HG03066 (cell line): ENCODE data around the gene HAPLN2.
"Not testable (repeated sequence)": the region's sequence is repeated elsewhere in the genome, so short reads cannot be mapped to it uniquely, and the experiment has no call there.

ENCODE experiments used
- ATAC-seq: cut with Tn5 transposase; IDR thresholded peaks from one replicate; pipeline ENCODE4 v1.9.1; 2021; ENCODE audit warnings: low read depth; ENCODE audit not compliant: unreplicated experiment

The HAPLN2 gene

GRCh38 chr1:156615946-156616345, 3.3 kb upstream of the HAPLN2 start:
- no peak for ATAC-seq

- ATAC-seq = no peak
These were observed 2.8 kb upstream of the HAPLN2 start for GRCh38 chr1:156616463-156616862.

DNA sequence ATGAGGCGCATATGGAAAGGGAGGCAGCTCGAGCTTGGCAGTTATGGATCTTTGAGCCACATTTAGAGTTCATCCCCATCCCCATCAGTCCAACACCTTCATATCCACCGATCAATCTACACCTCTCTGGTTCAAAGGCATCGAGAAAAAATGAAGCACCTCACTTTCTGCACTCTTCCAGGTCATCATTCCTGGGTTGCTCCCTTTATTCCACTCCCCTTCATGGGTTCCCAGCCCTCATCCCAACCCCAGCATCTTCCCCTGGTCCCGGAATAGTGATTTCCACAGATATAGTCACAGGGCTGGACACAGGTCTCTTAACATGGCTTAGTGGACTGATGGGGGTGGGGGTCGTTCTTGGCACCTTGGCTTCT, 354 bp downstream of the HAPLN2 start:
- no peak for ATAC-seq

GRCh38 chr1:156622581-156623297, 3.5 kb downstream of the HAPLN2 start:
- no peak for ATAC-seq

GRCh38 chr1:156623946-156624813, 5.0 kb downstream of the HAPLN2 start:
- ATAC-seq = no peak

- ATAC-seq = no peak
These were observed 5.7 kb downstream of the HAPLN2 start for GRCh38 chr1:156624814-156625435.

DNA sequence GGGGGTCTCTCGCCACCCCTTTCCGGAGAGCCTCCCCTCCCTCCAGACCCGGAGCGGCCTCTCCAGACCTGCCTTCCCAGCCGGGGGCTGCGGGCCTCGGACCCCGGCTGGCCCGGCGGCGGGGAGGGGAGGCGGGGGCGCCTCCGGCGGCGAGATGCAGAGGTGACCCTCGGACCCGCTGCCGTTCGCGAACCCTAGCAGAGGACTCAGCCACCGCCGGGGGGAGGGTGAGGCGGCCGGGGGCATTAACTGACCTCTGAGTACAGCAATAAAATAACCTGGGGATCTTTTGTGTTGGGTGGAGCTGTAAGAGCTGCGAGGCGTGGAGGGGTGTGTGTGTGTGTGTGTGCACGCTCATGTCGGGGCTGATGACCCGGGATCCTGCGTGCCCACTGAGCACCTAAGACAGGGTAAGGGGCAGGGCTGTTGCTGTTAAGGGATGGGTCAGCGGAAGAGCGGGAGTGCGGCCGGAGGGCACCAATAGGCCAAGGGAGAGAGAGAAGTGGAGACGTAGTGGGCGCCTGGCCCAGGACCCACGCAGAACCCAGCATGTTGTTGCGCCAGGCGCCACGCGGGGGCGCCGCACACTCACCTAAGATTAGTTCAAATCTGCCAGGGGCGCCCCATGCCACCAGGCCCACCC, 6.3 kb downstream of the HAPLN2 start:
- no peak for ATAC-seq

- ATAC-seq = no peak
These were observed 6.8 kb downstream of the HAPLN2 start for GRCh38 chr1:156626079-156626438.

DNA sequence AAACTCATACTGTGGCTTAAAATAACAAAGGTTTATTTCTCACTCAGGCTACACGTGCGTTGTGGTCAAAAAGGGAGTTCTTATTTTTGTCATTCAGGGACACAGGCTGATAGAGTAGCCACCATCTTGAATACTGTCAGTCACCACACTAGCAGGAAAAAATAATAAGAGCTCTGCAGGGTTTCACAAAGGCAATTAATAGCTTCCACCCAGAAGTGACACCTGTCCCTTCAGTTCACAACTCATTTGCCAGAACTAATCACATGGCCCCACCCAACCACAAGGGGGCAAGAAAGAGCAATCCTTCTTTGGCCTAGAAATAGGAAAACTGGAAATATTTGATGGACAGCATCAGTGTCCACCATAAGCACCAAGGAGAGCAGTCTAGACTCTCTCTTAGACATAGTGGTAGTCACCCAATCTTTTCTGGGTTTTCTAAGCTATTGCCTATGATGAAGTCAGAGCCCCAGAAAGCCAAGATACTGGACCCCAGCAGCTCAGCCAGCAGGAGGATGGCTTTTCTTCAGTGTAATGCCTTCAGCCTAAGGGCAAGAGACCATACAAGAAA, 8.2 kb downstream of the HAPLN2 start:
- ATAC-seq = no peak

DNA sequence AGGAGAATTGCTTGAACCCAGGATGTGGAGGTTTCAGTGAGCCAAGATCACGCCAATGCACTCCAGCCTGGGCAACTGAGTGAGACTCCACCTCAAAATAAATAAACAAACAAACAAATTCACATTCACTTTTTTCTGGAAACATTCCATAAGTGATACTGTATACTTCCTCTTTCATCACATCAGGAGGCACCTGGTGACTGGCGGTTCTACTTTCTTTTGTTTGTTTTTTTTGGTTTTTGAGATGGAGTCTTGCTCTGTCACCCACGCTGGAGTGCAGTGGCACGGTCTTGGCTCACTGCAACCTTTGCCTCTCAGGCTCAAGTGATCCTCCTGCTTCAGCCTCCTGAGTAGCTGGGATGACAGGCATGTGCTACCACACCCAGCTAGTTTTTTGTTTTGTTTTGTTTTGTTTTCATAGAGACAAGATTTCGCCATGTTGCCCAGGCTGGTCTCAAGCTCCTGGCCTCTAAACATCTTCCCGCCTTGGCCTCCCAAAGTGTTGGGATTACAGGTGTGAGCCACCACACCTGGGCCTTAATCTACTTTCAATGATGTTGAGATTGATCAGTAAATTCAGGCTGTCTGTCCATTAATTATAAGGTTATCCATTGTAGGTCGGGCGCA, 10.7 kb downstream of the HAPLN2 start:
- no peak for ATAC-seq

- ATAC-seq = not testable (repeated sequence)
These were observed 11.9 kb downstream of the HAPLN2 start for GRCh38 chr1:156631152-156631551.

GRCh38 chr1:156632355-156632754, 13.1 kb downstream of the HAPLN2 start:
- no peak for ATAC-seq

DNA sequence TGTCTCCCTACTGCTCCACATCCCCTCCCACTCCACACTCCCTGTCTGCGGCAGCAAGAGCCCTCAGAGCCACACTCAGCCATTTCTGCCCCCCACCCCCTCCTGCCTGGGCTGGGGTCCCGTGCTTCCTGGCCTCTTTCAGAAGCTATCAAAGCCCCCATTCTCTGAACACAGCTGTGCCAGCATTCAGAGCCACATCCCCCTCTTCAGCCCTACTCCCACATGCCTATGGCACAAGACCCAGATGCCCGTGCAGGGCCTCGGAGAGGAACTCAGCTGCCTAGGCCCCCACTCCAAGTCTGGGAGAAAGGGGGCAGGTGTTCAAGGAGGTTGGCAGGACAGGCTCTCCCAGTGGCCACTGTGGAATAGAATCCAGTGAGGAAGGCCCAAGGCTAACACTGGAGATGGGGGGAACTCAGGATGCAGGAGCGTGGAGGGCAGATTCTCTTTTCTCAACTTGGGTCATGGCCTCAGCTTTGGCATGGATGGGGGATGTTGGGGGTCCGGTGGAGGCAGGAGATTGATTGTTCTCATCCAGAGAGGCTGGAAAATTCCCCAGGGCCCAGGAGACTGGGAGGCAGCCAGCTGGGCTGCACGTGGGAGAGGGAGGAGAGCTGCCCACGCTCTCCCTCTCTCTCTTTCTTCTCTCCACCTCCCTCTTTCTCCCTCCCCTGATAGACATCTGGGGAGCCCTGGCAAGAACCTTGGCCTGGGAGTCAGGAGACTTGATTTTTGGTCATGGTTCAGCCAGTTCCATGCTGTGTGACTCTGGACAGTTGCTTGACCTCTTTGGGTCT, 19.2 kb downstream of the HAPLN2 start:
- no peak for ATAC-seq

- no peak for ATAC-seq
These were observed 20.4 kb downstream of the HAPLN2 start for GRCh38 chr1:156639601-156640101.

DNA sequence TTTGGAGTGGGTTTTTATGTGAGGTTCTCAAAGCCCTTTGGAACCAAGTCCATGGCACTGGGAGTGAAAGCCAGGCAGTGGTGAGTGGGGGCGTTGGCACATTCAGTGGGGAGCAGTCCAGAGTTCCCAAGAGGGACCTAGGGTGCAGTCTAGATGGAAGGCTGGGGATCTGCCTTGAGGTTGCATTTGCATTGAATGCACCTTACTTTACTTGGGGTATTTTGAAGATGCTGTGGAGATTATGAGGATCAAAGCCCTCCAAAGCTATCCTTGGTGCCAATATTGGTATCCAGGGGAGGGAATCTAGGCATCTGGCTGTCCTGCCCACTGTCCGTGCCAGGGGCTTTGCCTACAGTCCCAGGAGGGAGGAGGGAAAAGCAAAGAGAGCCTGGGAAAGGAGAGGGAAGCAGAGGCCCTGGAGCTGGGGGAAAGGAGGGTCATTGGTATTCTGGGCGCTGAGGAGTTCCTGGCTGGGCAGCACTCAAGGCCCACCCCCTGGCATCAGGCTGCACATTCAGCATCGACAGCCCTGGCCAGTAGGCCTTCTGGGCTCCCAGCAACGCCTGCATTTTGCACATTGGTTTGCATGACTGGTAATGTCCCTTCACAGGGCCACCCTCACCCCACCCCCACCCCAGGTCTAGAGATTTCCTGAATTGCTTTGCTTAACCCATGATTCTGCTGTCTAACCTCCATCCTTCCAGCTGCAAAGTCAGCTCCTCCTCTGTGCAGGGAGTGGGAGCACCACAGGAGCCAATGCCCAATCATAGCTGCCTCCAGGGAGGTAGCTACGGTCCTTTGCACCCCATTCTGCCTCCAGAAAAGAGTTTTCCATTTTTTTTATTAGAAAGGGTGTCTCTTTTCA, 21.9 kb downstream of the HAPLN2 start:
- no peak for ATAC-seq

- no peak for ATAC-seq
These were observed 22.6 kb downstream of the HAPLN2 start, which contains the start of gene BCAN for GRCh38 chr1:156641761-156642264. BCAN (plus strand) TSS chr1:156642117; CDS start chr1:156646055, 3,938 bp downstream.

GRCh38 chr1:156642265-156643048, 23.2 kb downstream of the HAPLN2 start:
- ATAC-seq = no peak
